ENCODE data around the gene BANF2.
A peak's percentile ranks its signal among the peaks of the same experiment; 100 is the strongest.

Gene BANF2

DNA sequence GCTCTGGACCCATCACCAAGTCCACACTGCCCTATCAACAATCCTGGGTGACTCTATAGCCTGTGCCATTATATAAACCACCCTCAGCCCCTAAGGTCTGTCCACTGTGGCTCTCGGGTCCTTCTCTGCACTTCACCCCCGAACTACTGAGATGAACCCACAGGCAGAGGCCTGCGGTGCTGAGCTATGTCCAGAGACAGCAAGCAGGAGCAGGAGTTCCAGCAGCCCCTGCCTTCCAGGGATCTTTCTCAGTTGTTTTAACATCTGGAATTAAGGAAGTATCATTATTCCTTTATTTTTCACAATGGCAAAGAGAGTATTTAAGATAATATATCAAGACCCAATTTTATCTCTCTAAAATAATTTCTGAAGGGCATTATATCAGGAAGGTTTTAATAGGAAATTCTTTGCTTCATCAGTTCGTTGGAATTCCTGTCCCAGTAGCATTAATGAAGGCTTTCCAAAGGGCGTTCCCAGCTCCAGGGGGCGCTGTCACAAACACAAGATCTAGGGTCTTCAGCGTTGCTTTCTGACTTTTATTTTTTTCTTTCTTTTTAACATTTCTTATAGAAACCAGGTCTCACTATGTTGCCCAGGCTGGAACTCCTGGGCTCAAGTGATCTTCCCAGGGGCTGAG is 45.0 kb upstream of the BANF2 start:
- peak; percentile 64 for TF ChIP-seq CTCF (IDR thresholded peaks at IDR 0.05)

- TF ChIP-seq CTCF (IDR thresholded peaks at IDR 0.05) = peak; percentile 16
Observed at GRCh38 chr20:17655286-17655651, 44.5 kb upstream of the BANF2 start.

GRCh38 chr20:17655865-17656479 is 43.8 kb upstream of the BANF2 start:
- TF ChIP-seq CTCF (IDR thresholded peaks at IDR 0.05) = no peak

DNA sequence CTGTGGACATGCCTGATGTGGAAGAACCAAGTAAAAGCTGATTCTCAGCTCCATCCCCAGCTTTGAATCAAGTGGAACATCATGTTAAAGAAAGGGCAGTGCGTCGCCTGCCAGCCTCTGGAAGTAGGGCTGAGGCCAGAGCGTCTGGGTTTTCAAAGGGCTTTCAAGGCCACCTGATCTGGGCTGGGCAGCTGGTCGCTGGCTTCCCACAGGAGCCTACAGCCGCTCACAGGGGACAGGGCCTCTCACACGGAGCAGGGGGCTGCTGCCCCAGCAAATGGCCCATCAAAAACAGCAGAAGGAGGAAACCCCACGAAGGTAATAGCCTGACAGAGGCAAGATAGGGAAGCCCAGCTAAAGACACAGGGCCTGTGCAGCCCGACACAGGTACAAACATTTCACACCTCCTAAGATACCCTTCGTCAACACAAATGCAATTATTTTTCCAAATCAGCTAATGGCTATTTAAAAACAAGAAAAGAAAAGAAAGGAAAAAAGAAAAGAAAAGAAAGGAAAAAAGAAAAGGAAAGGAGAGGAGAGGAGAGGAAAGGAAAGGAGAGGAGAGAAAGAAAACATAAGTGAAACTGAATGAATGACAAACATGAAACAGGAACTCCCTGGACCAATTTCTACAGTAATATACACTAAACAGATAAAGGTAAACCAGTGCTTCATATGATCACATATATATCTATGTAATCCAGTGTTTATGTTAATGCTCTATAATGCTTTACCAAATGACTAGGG is 42.5 kb upstream of the BANF2 start:
- no peak for TF ChIP-seq CTCF (IDR thresholded peaks at IDR 0.05)

DNA sequence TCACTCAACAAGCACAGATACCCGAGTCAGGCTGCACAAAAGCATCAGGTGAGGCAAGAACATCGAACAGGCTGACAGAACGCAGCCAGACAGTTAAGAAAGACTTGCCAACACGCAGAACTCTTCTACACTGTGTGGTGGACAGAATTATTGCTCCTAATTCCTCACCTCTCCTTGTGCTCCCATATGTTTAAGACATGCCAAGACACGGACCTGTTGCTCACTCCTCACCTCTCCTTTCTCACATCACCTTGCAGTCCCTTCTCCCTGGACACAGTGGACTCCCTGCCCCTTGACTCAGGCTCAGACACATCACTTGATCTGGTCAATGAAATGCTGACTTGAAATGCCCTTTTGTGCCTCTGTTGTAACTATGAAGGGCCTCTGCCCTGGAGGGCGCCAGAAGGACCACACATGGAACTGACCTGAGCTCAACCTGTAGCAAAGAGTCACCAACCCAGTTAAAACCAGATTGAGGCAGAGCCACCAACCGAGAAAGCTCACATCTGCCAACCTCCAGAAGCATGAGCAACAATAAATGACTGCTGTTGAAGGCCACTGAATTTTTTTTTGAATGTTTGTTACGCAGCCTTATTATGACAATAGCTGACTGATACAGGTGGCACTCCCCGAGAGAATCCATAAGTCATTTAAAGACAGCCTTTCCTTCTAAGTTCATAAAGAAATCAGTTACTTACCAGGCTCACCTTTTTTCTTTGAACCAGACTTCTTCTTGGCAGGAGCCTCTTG is 41.7 kb upstream of the BANF2 start:
- no peak for TF ChIP-seq CTCF (IDR thresholded peaks at IDR 0.05)

- no peak for TF ChIP-seq CTCF (IDR thresholded peaks at IDR 0.05)
Observed at GRCh38 chr20:17658648-17658993, 41.1 kb upstream of the BANF2 start.

GRCh38 chr20:17659801-17660200 is 40.0 kb upstream of the BANF2 start:
- no peak for TF ChIP-seq CTCF (IDR thresholded peaks at IDR 0.05)
